Heart left ventricle (tissue), 13 donors: ENCODE data around the gene MYO16.

Experiments used
- POLR2A ChIP-seq, 2 donors: fragments of 450-650 bp; IDR thresholded peaks; one replicate each; pipeline ENCODE4 v1.6.1; 2017; ENCODE audit warnings: antibody characterized with exemption in 2 of 2, mild to moderate bottlenecking in 2 of 2, moderate library complexity in 2 of 2
- TF ChIP-seq, protein P1 (sequence below), 12 donors: fragments of 200-600 bp; sonication (generic) in 4 of 12; IDR thresholded peaks; one replicate each; pipeline versions ENCODE4 v1.5.0 to v1.8.0; 2018 to 2022; ENCODE audit warnings: antibody characterized with exemption in 12 of 12, mild to moderate bottlenecking in 5 of 12
- donor health status: ischemic (EF 13 %, LVEDD 7.1; RV severe dilation, severe dysfunction).
- donor health status: DM: no; HTN: yes; CAD: no.
- donor health status: DM: no; HTN: no; CAD: no.
- donor health status: ischemic (EF 25% LVEDD 6.9; RV normal size, moderate dysfunction).
- donor health status: ischemic (EF 25% LVEDD 5.7; RV mildly dilated, moderate dysfunction).
- donor health status: ischemic (EF 35%, LVEDD 5.7; RV mildly dilated, moderate dysfunction).
- donor health status: nonischemic (EF 11% LVEDD 7.7; RV severe dilation, severe dysfunction).
- donor health status: DM: yes; HTN: yes; CAD: no.
- donor health status: PGD.
- donor health status: ischemic (EF 29% LVEDD 5.4; RV normal size, mild dysfunction).
- donor health status: nonischemic (EF 23%, LVEDD 6.1; RV moderate dilation, normal function).

DNA sequence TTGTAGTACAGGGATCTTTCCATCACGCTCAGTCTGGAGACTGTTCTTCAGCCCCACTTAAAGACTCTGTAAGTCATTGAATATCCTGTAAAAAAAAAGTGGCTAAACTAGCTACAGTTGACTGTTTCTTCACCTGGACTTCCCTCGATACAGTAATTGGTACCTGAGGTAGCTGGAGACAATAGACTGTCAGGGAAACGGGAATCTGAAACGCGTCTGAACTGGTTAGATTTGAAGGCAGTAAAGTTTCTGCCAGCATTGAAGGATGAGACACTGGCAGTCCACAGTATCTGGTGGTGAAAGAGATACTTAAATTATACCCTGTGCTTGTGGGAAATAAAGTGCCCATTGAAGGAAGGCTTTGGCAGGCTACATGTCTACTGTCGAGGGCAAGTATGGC is 606.5 kb downstream of the MYO16 start:
- TF ChIP-seq, protein P1, sequence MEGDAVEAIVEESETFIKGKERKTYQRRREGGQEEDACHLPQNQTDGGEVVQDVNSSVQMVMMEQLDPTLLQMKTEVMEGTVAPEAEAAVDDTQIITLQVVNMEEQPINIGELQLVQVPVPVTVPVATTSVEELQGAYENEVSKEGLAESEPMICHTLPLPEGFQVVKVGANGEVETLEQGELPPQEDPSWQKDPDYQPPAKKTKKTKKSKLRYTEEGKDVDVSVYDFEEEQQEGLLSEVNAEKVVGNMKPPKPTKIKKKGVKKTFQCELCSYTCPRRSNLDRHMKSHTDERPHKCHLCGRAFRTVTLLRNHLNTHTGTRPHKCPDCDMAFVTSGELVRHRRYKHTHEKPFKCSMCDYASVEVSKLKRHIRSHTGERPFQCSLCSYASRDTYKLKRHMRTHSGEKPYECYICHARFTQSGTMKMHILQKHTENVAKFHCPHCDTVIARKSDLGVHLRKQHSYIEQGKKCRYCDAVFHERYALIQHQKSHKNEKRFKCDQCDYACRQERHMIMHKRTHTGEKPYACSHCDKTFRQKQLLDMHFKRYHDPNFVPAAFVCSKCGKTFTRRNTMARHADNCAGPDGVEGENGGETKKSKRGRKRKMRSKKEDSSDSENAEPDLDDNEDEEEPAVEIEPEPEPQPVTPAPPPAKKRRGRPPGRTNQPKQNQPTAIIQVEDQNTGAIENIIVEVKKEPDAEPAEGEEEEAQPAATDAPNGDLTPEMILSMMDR (IDR thresholded peaks at IDR 0.05) = no peak
- TF ChIP-seq POLR2A (IDR thresholded peaks at IDR 0.05) = no peak
